GM23338 (cell line): Measurements from ENCODE around the gene OTUB2. TPM values are rescaled to one million over a fixed set of nuclear protein-coding genes. Genes with fewer than 3 reads are reported as not detected.

Experiments
- ATAC-seq: fragments of 200-7000 bp; cut with Tn5 transposase; 3 replicates; pipeline ENCODE4 v1.9.1; 2020
- DNase-seq: peaks from one replicate; pipeline ENCODE4 v3.0.0-alpha.2; 2015; ENCODE audit warnings: low spot score
- H2AFZ ChIP-seq: fragments of 200-600 bp; sonication (generic); 2 replicates; pipeline ENCODE4 v1.8.0; 2016; ENCODE audit warnings: antibody characterized with exemption, mild to moderate bottlenecking, moderate library complexity
- H3F3A ChIP-seq: fragments of 200-600 bp; sonication (generic); replicated peaks from 2 replicates; pipeline ENCODE4 v1.8.0; 2017; ENCODE audit warnings: antibody characterized with exemption, mixed run types, low read depth
- H3K27ac ChIP-seq: fragments of 200-600 bp; sonication (generic); 2 replicates; pipeline ENCODE4 v1.6.1; 2016; ENCODE audit warnings: low read depth
- H3K27me3 ChIP-seq: fragments of 200-600 bp; sonication (generic); 2 replicates; pipeline ENCODE4 v1.8.0; 2016; ENCODE audit warnings: mild to moderate bottlenecking, mixed run types, moderate library complexity; ENCODE audit not compliant: insufficient read depth
- H3K36me3 ChIP-seq: fragments of 200-600 bp; sonication (generic); 2 replicates; pipeline ENCODE4 v1.8.0; 2016; ENCODE audit warnings: mild to moderate bottlenecking; ENCODE audit not compliant: insufficient read depth
- H3K4me1 ChIP-seq: fragments of 200-600 bp; sonication (generic); 2 replicates; pipeline ENCODE4 v1.8.0; 2016; ENCODE audit warnings: mild to moderate bottlenecking, moderate library complexity; ENCODE audit not compliant: insufficient read depth
- H3K4me2 ChIP-seq: fragments of 200-600 bp; sonication (generic); 2 replicates; pipeline ENCODE4 v1.7.1; 2017; ENCODE audit warnings: mixed run types
- H3K4me3 ChIP-seq: fragments of 200-600 bp; sonication (generic); 2 replicates; pipeline ENCODE4 v1.6.1; 2016; ENCODE audit warnings: mixed run types
- H3K79me2 ChIP-seq: fragments of 200-600 bp; sonication (generic); replicated peaks from 2 replicates; pipeline ENCODE4 v1.8.0; 2017; ENCODE audit warnings: mild to moderate bottlenecking; ENCODE audit not compliant: insufficient read depth
- H3K9me2 ChIP-seq: fragments of 200-600 bp; sonication (generic); 2 replicates; pipeline ENCODE4 v1.8.0; 2017; ENCODE audit not compliant: insufficient read depth
- H4K20me1 ChIP-seq: fragments of 200-600 bp; sonication (generic); replicated peaks from 2 replicates; pipeline ENCODE4 v1.8.0; 2017; ENCODE audit warnings: mild to moderate bottlenecking; ENCODE audit not compliant: insufficient read depth
- H3K27ac Mint-ChIP-seq: 2 replicates; pipeline ENCODE4 v1.8.0; 2020; ENCODE audit warnings: inconsistent platforms, mild to moderate bottlenecking, moderate library complexity, mixed read lengths
- H3K27me3 Mint-ChIP-seq: 3 replicates; pipeline ENCODE4 v1.8.0; 2022; ENCODE audit warnings: low read depth, mild to moderate bottlenecking, moderate library complexity, mixed read lengths, inconsistent platforms; ENCODE audit not compliant: insufficient read depth, poor library complexity
- H3K36me3 Mint-ChIP-seq: 3 replicates; pipeline ENCODE4 v1.8.0; 2021; ENCODE audit warnings: low read depth, mild to moderate bottlenecking, inconsistent platforms, moderate library complexity, mixed read lengths
- H3K4me1 Mint-ChIP-seq: 3 replicates; pipeline ENCODE4 v1.8.0; 2020; ENCODE audit warnings: mild to moderate bottlenecking, inconsistent platforms, mixed read lengths
- H3K4me3 Mint-ChIP-seq: 3 replicates; pipeline ENCODE4 v1.8.0; 2021; ENCODE audit warnings: moderate library complexity, mild to moderate bottlenecking, inconsistent platforms, mixed read lengths
- H3K9me3 Mint-ChIP-seq: 3 replicates; pipeline ENCODE4 v1.8.0; 2020; ENCODE audit warnings: moderate library complexity, mild to moderate bottlenecking, inconsistent platforms, mixed read lengths
- CREB1 ChIP-seq: fragments of 250-450 bp; sonication (Bioruptor Pico); IDR thresholded peaks from 2 replicates; pipeline ENCODE4 v1.5.0; 2020; ENCODE audit warnings: low read depth, mild to moderate bottlenecking, moderate library complexity
- ETS1 ChIP-seq: IDR thresholded peaks from 2 replicates; pipeline ENCODE4 v1.6.1; 2016; ENCODE audit warnings: antibody characterized with exemption
- EZH2 ChIP-seq: fragments of 200-600 bp; sonication (generic); IDR thresholded peaks from one replicate; pipeline ENCODE4 v1.8.0; 2017; ENCODE audit warnings: antibody characterized with exemption, mild to moderate bottlenecking, low read depth; ENCODE audit not compliant: unreplicated experiment
- EZH2phosphoT487 ChIP-seq: fragments of 200-600 bp; sonication (generic); IDR thresholded peaks from one replicate; pipeline ENCODE4 v1.8.1; 2018; ENCODE audit warnings: antibody characterized with exemption; ENCODE audit not compliant: unreplicated experiment
- JUNB ChIP-seq: IDR thresholded peaks from one replicate; pipeline ENCODE4 v1.6.1; 2016; ENCODE audit warnings: antibody characterized with exemption; ENCODE audit not compliant: unreplicated experiment
- NANOG ChIP-seq: IDR thresholded peaks from 2 replicates; pipeline ENCODE4 v1.6.1; 2016; ENCODE audit warnings: antibody characterized with exemption, borderline replicate concordance
- POLR2AphosphoS5 ChIP-seq: IDR thresholded peaks from 2 replicates; pipeline ENCODE4 v1.6.1; 2016; ENCODE audit warnings: antibody characterized with exemption, low read depth
- REST ChIP-seq: IDR thresholded peaks from one replicate; pipeline ENCODE4 v1.6.1; 2018; ENCODE audit warnings: antibody characterized with exemption; ENCODE audit not compliant: unreplicated experiment
- STAT1 ChIP-seq: IDR thresholded peaks from one replicate; pipeline ENCODE4 v1.6.1; 2016; ENCODE audit warnings: antibody characterized with exemption; ENCODE audit not compliant: unreplicated experiment
- ZNF114 ChIP-seq: fragments of 250-450 bp; sonication (Bioruptor Pico); IDR thresholded peaks from 2 replicates; pipeline ENCODE4 v1.5.0; 2020; ENCODE audit warnings: mild to moderate bottlenecking, moderate library complexity
- ZNF331 ChIP-seq: fragments of 250-450 bp; sonication (Bioruptor Pico); IDR thresholded peaks from 2 replicates; pipeline ENCODE4 v1.5.0; 2020; ENCODE audit warnings: low read depth, mild to moderate bottlenecking, moderate library complexity
- polyA plus RNA-seq: library from polyadenylated mRNA; unstranded; fragments of >200 nt; fragmentation: Nextera tagmentation; extraction: Ambion mirVana; gene quantifications from 2 replicates; pipeline ENCODE4 v1.2.1, GENCODE V29; 2016
- total RNA-seq: library from RNA; depleted of rRNA; stranded (reverse); fragments of >200 nt; shearing (Covaris generic); gene quantifications from 2 replicates; pipeline ENCODE4 v1.2.3, GENCODE V29; 2014
- TF ChIP-seq, protein P1 (sequence below): fragments of 250-450 bp; sonication (Bioruptor Pico); IDR thresholded peaks from 2 replicates; pipeline ENCODE4 v1.5.0; 2020; ENCODE audit warnings: mild to moderate bottlenecking, moderate library complexity
- TF ChIP-seq, protein P2 (sequence below), 2 experiments: fragments of 200-600 bp in 1 of 2; sonication (generic) in 1 of 2; conservative IDR thresholded peaks; 2 replicates each; pipeline versions ENCODE4 v1.5.1 to v1.6.1; 2016 to 2017; ENCODE audit warnings: antibody characterized with exemption in 2 of 2, low read depth in 2 of 2, mild to moderate bottlenecking in 2 of 2, moderate library complexity in 1 of 2

Gene OTUB2
- total and polyA plus RNA-seq, 2 experiments from 2014 or later, result 2.1 to 4.1 TPM

- Histone ChIP-seq H3K36me3 (no peaks in the 10 kb centered on the region), H3F3A (no peaks in the 10 kb centered on the region), H3K4me2 (no peak overlapping the region), H2AFZ (no peak overlapping the region), H4K20me1 (no peaks in the 10 kb centered on the region), H3K27ac (no peak overlapping the region), H3K79me2 (no peaks in the 10 kb centered on the region), H3K9me2 (no peaks in the 10 kb centered on the region), H3K27me3 (no peaks in the 10 kb centered on the region), H3K4me3 (no peak overlapping the region), H3K4me1 (no peaks in the 10 kb centered on the region)
- H3K4me3 Mint-ChIP-seq, result no peak overlapping the region
- H3K9me3 Mint-ChIP-seq, result no peaks in the 10 kb centered on the region; the same call in 2 of the 3 replicates
- DNase-seq (no peak), ATAC-seq (no peak)
- TF ChIP-seq REST, result no peak
- TF ChIP-seq EZH2, result no peak
- no peak for TF ChIP-seq POLR2AphosphoS5
- TF ChIP-seq, protein P1, sequence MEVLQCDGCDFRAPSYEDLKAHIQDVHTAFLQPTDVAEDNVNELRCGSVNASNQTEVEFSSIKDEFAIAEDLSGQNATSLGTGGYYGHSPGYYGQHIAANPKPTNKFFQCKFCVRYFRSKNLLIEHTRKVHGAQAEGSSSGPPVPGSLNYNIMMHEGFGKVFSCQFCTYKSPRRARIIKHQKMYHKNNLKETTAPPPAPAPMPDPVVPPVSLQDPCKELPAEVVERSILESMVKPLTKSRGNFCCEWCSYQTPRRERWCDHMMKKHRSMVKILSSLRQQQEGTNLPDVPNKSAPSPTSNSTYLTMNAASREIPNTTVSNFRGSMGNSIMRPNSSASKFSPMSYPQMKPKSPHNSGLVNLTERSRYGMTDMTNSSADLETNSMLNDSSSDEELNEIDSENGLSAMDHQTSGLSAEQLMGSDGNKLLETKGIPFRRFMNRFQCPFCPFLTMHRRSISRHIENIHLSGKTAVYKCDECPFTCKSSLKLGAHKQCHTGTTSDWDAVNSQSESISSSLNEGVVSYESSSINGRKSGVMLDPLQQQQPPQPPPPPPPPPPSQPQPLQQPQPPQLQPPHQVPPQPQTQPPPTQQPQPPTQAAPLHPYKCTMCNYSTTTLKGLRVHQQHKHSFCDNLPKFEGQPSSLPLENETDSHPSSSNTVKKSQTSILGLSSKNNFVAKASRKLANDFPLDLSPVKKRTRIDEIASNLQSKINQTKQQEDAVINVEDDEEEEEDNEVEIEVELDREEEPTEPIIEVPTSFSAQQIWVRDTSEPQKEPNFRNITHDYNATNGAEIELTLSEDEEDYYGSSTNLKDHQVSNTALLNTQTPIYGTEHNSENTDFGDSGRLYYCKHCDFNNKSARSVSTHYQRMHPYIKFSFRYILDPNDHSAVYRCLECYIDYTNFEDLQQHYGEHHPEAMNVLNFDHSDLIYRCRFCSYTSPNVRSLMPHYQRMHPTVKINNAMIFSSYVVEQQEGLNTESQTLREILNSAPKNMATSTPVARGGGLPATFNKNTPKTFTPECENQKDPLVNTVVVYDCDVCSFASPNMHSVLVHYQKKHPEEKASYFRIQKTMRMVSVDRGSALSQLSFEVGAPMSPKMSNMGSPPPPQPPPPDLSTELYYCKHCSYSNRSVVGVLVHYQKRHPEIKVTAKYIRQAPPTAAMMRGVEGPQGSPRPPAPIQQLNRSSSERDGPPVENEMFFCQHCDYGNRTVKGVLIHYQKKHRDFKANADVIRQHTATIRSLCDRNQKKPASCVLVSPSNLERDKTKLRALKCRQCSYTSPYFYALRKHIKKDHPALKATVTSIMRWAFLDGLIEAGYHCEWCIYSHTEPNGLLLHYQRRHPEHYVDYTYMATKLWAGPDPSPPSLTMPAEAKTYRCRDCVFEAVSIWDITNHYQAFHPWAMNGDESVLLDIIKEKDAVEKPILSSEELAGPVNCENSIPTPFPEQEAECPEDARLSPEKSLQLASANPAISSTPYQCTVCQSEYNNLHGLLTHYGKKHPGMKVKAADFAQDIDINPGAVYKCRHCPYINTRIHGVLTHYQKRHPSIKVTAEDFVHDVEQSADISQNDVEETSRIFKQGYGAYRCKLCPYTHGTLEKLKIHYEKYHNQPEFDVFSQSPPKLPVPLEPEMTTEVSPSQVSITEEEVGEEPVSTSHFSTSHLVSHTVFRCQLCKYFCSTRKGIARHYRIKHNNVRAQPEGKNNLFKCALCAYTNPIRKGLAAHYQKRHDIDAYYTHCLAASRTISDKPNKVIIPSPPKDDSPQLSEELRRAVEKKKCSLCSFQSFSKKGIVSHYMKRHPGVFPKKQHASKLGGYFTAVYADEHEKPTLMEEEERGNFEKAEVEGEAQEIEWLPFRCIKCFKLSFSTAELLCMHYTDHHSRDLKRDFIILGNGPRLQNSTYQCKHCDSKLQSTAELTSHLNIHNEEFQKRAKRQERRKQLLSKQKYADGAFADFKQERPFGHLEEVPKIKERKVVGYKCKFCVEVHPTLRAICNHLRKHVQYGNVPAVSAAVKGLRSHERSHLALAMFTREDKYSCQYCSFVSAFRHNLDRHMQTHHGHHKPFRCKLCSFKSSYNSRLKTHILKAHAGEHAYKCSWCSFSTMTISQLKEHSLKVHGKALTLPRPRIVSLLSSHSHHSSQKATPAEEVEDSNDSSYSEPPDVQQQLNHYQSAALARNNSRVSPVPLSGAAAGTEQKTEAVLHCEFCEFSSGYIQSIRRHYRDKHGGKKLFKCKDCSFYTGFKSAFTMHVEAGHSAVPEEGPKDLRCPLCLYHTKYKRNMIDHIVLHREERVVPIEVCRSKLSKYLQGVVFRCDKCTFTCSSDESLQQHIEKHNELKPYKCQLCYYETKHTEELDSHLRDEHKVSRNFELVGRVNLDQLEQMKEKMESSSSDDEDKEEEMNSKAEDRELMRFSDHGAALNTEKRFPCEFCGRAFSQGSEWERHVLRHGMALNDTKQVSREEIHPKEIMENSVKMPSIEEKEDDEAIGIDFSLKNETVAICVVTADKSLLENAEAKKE (CRISPR knock-in tag), result no peak
- no peak for TF ChIP-seq ZNF114
- TF ChIP-seq ZNF331, result no peak
- TF ChIP-seq NANOG, result no peak
- no peak for TF ChIP-seq CREB1
- TF ChIP-seq EZH2phosphoT487, result no peak
- TF ChIP-seq ETS1, result no peak
- TF ChIP-seq JUNB, result no peak
- TF ChIP-seq, protein P2, sequence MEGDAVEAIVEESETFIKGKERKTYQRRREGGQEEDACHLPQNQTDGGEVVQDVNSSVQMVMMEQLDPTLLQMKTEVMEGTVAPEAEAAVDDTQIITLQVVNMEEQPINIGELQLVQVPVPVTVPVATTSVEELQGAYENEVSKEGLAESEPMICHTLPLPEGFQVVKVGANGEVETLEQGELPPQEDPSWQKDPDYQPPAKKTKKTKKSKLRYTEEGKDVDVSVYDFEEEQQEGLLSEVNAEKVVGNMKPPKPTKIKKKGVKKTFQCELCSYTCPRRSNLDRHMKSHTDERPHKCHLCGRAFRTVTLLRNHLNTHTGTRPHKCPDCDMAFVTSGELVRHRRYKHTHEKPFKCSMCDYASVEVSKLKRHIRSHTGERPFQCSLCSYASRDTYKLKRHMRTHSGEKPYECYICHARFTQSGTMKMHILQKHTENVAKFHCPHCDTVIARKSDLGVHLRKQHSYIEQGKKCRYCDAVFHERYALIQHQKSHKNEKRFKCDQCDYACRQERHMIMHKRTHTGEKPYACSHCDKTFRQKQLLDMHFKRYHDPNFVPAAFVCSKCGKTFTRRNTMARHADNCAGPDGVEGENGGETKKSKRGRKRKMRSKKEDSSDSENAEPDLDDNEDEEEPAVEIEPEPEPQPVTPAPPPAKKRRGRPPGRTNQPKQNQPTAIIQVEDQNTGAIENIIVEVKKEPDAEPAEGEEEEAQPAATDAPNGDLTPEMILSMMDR (conservative IDR thresholded peaks at IDR 0.05; ENCODE audit: low read depth in 2 of 2), result no peak
- no peak for TF ChIP-seq STAT1
- peaks cover 15% of the 10 kb centered on the region; the same call in 2 of the 3 replicates for H3K36me3 Mint-ChIP-seq
- H3K4me1 Mint-ChIP-seq, result peaks cover 6% of the 10 kb centered on the region; the same call in 1 of the 3 replicates
- H3K27me3 Mint-ChIP-seq, result peaks cover 18% of the 10 kb centered on the region
- H3K27ac Mint-ChIP-seq, result no peak overlapping the region
Observed at GRCh38 chr14:94041551-94042346, 15.6 kb downstream of the OTUB2 start.
